IMR-90 (cell line): ENCODE data around the gene CEP104. TPM values are rescaled to one million over a fixed set of nuclear protein-coding genes. Genes with fewer than 3 reads are reported as not detected.

Experiments
- ATAC-seq: fragments of 200-7000 bp; cut with Tn5 transposase; 2 replicates; pipeline ENCODE4 v1.9.1; 2020; ENCODE audit warnings: low read depth, mild to moderate bottlenecking, moderate library complexity
- BruUV-seq: library from RNA; stranded (reverse); fragments of 400-500 nt; replicated peaks from 2 replicates; lab custom pipeline; 2021; lab: Mats Ljungman, UMichigan
- CTCF ChIA-PET: fragments of 300-600 bp; formaldehyde crosslinking; extraction: SDS; loops from one replicate; lab custom pipeline; 2021; ENCODE audit warnings: antibody characterized with exemption; lab: Yijun Ruan, JAX
- POLR2A ChIA-PET: fragments of 300-600 bp; sonication (Branson Sonifier 250); formaldehyde crosslinking; loops from one replicate; lab custom pipeline; 2022; ENCODE audit warnings: antibody characterized with exemption; ENCODE audit not compliant: unreplicated experiment; lab: Charles Lee
- DNase-seq: peaks from one replicate; pipeline ENCODE4 v3.0.0; 2013
- H2AFZ ChIP-seq: replicated peaks from 2 replicates; pipeline ENCODE3; 2013; ENCODE audit warnings: low read length, mild to moderate bottlenecking; ENCODE audit not compliant: poor library complexity
- H2AK5ac ChIP-seq: 2 replicates; pipeline ENCODE4 v1.6.1; 2013; ENCODE audit warnings: low read depth, low read length, inconsistent platforms
- H2AK9ac ChIP-seq: replicated peaks from 2 replicates; pipeline ENCODE3; 2013; ENCODE audit warnings: mild to moderate bottlenecking, low read depth, low read length, moderate library complexity; ENCODE audit not compliant: poor library complexity
- H2BK120ac ChIP-seq: 2 replicates; pipeline ENCODE4 v1.6.1; 2013; ENCODE audit warnings: low read depth, low read length, inconsistent platforms
- H2BK15ac ChIP-seq: 3 replicates; pipeline ENCODE4 v1.6.1; 2013; ENCODE audit warnings: low read depth, low read length, inconsistent platforms
- H2BK20ac ChIP-seq: 2 replicates; pipeline ENCODE4 v1.6.1; 2013; ENCODE audit warnings: low read depth, mild to moderate bottlenecking, inconsistent platforms, low read length, moderate library complexity
- H2BK5ac ChIP-seq: 2 replicates; pipeline ENCODE4 v1.6.1; 2013; ENCODE audit warnings: mild to moderate bottlenecking, low read depth, low read length, inconsistent platforms; ENCODE audit not compliant: poor library complexity, severe bottlenecking
- H3K14ac ChIP-seq: replicated peaks from 2 replicates; pipeline ENCODE4 v1.6.1; 2013; ENCODE audit warnings: low read depth, low read length, inconsistent platforms
- H3K18ac ChIP-seq: 2 replicates; pipeline ENCODE4 v1.6.1; 2013; ENCODE audit warnings: low read depth, low read length, control low read depth
- H3K23ac ChIP-seq: 2 replicates; pipeline ENCODE4 v1.6.1; 2013; ENCODE audit warnings: low read depth, low read length, inconsistent platforms
- H3K27ac ChIP-seq: 2 replicates; pipeline ENCODE4 v1.5.1; 2013; ENCODE audit warnings: mild to moderate bottlenecking, control low read depth, low read length; ENCODE audit not compliant: insufficient read depth
- H3K27me3 ChIP-seq: 2 replicates; pipeline ENCODE4 v1.6.1; 2013; ENCODE audit warnings: low read length; ENCODE audit not compliant: control insufficient read depth, insufficient read depth
- H3K36me3 ChIP-seq: 2 replicates; pipeline ENCODE4 v1.6.1; 2013; ENCODE audit warnings: low read length, mixed read lengths; ENCODE audit not compliant: control insufficient read depth, insufficient read depth
- H3K4ac ChIP-seq: 2 replicates; pipeline ENCODE4 v1.6.1; 2013; ENCODE audit warnings: low read depth, low read length, inconsistent platforms
- H3K4me1 ChIP-seq: 2 replicates; pipeline ENCODE4 v1.6.1; 2013; ENCODE audit warnings: low read length, mixed read lengths; ENCODE audit not compliant: control insufficient read depth, insufficient read depth
- H3K4me2 ChIP-seq: 2 replicates; pipeline ENCODE4 v1.6.1; 2013; ENCODE audit warnings: low read depth, mild to moderate bottlenecking, control low read depth, low read length, moderate library complexity
- H3K4me3 ChIP-seq: 2 replicates; pipeline ENCODE4 v1.5.1; 2013; ENCODE audit warnings: low read depth, mild to moderate bottlenecking, control low read depth, low read length, moderate library complexity; ENCODE audit not compliant: insufficient read depth
- H3K56ac ChIP-seq: 2 replicates; pipeline ENCODE4 v1.6.1; 2013; ENCODE audit warnings: low read length, inconsistent platforms; ENCODE audit not compliant: insufficient read depth; ENCODE audit errors: extremely low read depth
- H3K79me1 ChIP-seq, 2 experiments: 2 replicates each; pipeline ENCODE4 v1.6.1; 2013; ENCODE audit warnings: low read length in 2 of 2, inconsistent platforms in 1 of 2, low read depth in 1 of 2
- H3K9ac ChIP-seq: 2 replicates; pipeline ENCODE4 v1.6.1; 2013; ENCODE audit warnings: low read depth, low read length, control low read depth
- H3K9me1 ChIP-seq: 2 replicates; pipeline ENCODE4 v1.6.1; 2013; ENCODE audit warnings: low read length, inconsistent platforms; ENCODE audit not compliant: insufficient read depth
- H3K9me3 ChIP-seq: 2 replicates; pipeline ENCODE4 v1.6.1; 2013; ENCODE audit warnings: low read length; ENCODE audit not compliant: control insufficient read depth, insufficient read depth
- H4K20me1 ChIP-seq: 2 replicates; pipeline ENCODE4 v1.6.1; 2013; ENCODE audit warnings: low read length, inconsistent platforms; ENCODE audit not compliant: insufficient read depth
- H4K5ac ChIP-seq: 2 replicates; pipeline ENCODE4 v1.6.1; 2013; ENCODE audit warnings: mild to moderate bottlenecking, low read depth, low read length, control low read depth
- H4K8ac ChIP-seq, 2 experiments: 2 replicates each; pipeline ENCODE4 v1.6.1; 2013; ENCODE audit warnings: low read depth in 2 of 2, low read length in 2 of 2, control low read depth in 1 of 2, inconsistent platforms in 1 of 2
- H4K91ac ChIP-seq: 2 replicates; pipeline ENCODE4 v1.6.1; 2013; ENCODE audit warnings: low read depth, low read length, inconsistent platforms; ENCODE audit not compliant: insufficient read depth
- BHLHE40 ChIP-seq: fragments of 150-350 bp; IDR thresholded peaks from 2 replicates; pipeline ENCODE4 v1.6.1; 2016; ENCODE audit warnings: mild to moderate bottlenecking, low read depth, low read length
- CEBPB ChIP-seq: IDR thresholded peaks from 2 replicates; pipeline ENCODE4 v1.6.1; 2012; ENCODE audit warnings: low read depth, low read length, improper control_type of control experiment
- ELK1 ChIP-seq: fragments of 150-350 bp; IDR thresholded peaks from 2 replicates; pipeline ENCODE4 v1.6.1; 2016; ENCODE audit warnings: low read depth, mild to moderate bottlenecking, low read length, moderate library complexity, borderline replicate concordance
- FOS ChIP-seq: fragments of 150-350 bp; IDR thresholded peaks from 2 replicates; pipeline ENCODE4 v1.6.1; 2016; ENCODE audit warnings: low read depth, low read length
- MAFK ChIP-seq: IDR thresholded peaks from 2 replicates; pipeline ENCODE4 v1.6.1; 2012; ENCODE audit warnings: low read depth, low read length, improper control_type of control experiment
- MAZ ChIP-seq: IDR thresholded peaks from 2 replicates; pipeline ENCODE4 v1.6.1; 2012; ENCODE audit warnings: low read depth, mild to moderate bottlenecking, low read length, improper control_type of control experiment, moderate library complexity, borderline replicate concordance
- NFE2L2 ChIP-seq: fragments of 150-350 bp; IDR thresholded peaks from 2 replicates; pipeline ENCODE4 v1.6.1; 2016; ENCODE audit warnings: low read depth, mild to moderate bottlenecking, low read length
- POLR2A ChIP-seq: IDR thresholded peaks from 2 replicates; pipeline ENCODE4 v1.6.1; 2012; ENCODE audit warnings: mild to moderate bottlenecking, low read depth, low read length
- RAD21 ChIP-seq: IDR thresholded peaks from 2 replicates; pipeline ENCODE4 v1.6.1; 2012; ENCODE audit warnings: low read length, improper control_type of control experiment
- RCOR1 ChIP-seq: IDR thresholded peaks from 2 replicates; pipeline ENCODE4 v1.6.1; 2012; ENCODE audit warnings: mild to moderate bottlenecking, low read length, improper control_type of control experiment; ENCODE audit not compliant: insufficient replicate concordance
- SMC3 ChIP-seq: fragments of 150-350 bp; IDR thresholded peaks from 2 replicates; pipeline ENCODE4 v1.6.1; 2016; ENCODE audit warnings: low read depth, mild to moderate bottlenecking, antibody characterized with exemption, low read length, moderate library complexity
- USF2 ChIP-seq: fragments of 150-350 bp; IDR thresholded peaks from 2 replicates; pipeline ENCODE4 v1.6.1; 2017; ENCODE audit warnings: mild to moderate bottlenecking, antibody characterized with exemption, low read length, low read depth
- WGBS, 2 experiments: methylation state at CpG; one replicate each; pipeline versions ENCODE4 v1.1.5 to v1.1.7; 2013; ENCODE audit warnings: missing lambda C conversion rate in 2 of 2; ENCODE audit not compliant: insufficient read length in 1 of 2; ENCODE audit errors: extremely low coverage in 2 of 2; 5-methylcytosine and 5-hydroxymethylcytosine counted together
- dilution Hi-C: fragments of 300-500 bp; cut with HindIII; formaldehyde crosslinking; loops from one replicate; pipeline ENCODE4 v1.14.3; 2018; ENCODE audit warnings: low sequenced_read_pairs; ENCODE audit not compliant: unreplicated experiment
- in situ Hi-C: fragments of 300-500 bp; cut with MboI; formaldehyde crosslinking; loops from 3 replicates; pipeline ENCODE4 v1.14.3; 2019; ENCODE audit warnings: low sequenced_read_pairs, inconsistent platforms, mixed read lengths
- intact Hi-C: fragments of 100-400 bp; cut with micrococcal nuclease; formaldehyde crosslinking; loops from 2 replicates; pipeline ENCODE4 v1.10.0; 2022
- polyA plus RNA-seq, 3 experiments: library from polyadenylated mRNA; depleted of rRNA; stranded (reverse); fragments of >200 nt; gene quantifications; 2 replicates each; pipeline ENCODE4 v1.2.3, GENCODE V29; 2012; ENCODE audit warnings: low replicate concordance in 1 of 3
- total RNA-seq: library from RNA; depleted of rRNA; stranded (reverse); fragments of >200 nt; gene quantifications from 2 replicates; pipeline ENCODE4 v1.2.3, GENCODE V29; 2012

CEP104 gene
- total and polyA plus RNA-seq, 2 of the 4 experiments (the other 2 are of a cell fraction), result 14.3 to 17.5 TPM

GRCh38 chr1:3771108-3772026 is 85.6 kb downstream of the CEP104 start:
- no peak for DNase-seq
- Histone ChIP-seq H2AK5ac (no peak overlapping the region), H3K9me3 (no peaks in the 10 kb centered on the region), H3K27me3 (no peaks in the 10 kb centered on the region; the same call in 1 of the 2 replicates), H3K9me1 (peaks cover 4% of the 10 kb centered on the region; the same call in 1 of the 2 replicates), H2AFZ (peak overlapping the region; percentile 97), H3K36me3 (no peaks in the 10 kb centered on the region), H3K27ac (no peak overlapping the region; the same call in 1 of the 2 replicates), H4K8ac (peak overlapping the region; percentile 23 to 74; a peak in 2 of 4 replicates), H3K4me1 (peaks cover 18% of the 10 kb centered on the region), H3K79me1 (no peaks in the 10 kb centered on the region), H2AK9ac (peak overlapping the region; percentile 61), H4K20me1 (no peaks in the 10 kb centered on the region), H3K23ac (peak overlapping the region; percentile 59; the same call in 1 of the 2 replicates), H3K9ac (peak overlapping the region; percentile 73; the same call in 1 of the 2 replicates), H2BK20ac (no peak overlapping the region), H3K4me2 (peak overlapping the region; percentile 91), H2BK120ac (0 out of 2 replicates have a peak overlapping the region, but pooled peaks have one; percentile 8), H3K56ac (no peak overlapping the region), H3K18ac (no peak overlapping the region), H4K5ac (peak overlapping the region; percentile 51; the same call in 1 of the 2 replicates), H3K4ac (peak overlapping the region; percentile 35; the same call in 1 of the 2 replicates), H3K4me3 (peak overlapping the region; percentile 82), H4K91ac (no peak overlapping the region; the same call in 1 of the 2 replicates), H3K14ac (no peak overlapping the region), H2BK5ac (no peak overlapping the region), H2BK15ac (no peak overlapping the region)
- intact Hi-C loops (loop anchor here (2.0 kb wide), 1 partner anchor 25 kb away; no protein-coding TSS in a partner anchor), dilution Hi-C loops (no loop called here), in situ Hi-C loops (no loop called here)
- CTCF ChIA-PET, result no interaction called here
- BruUV-seq, result no TSS peak
- WGBS, 2 experiments, result 67% methylated on average over 10 of the region's 32 CpGs; no CpG with 5 or more reads in 1 of the 2 experiments
- POLR2A ChIA-PET, result no interaction called here
- ATAC-seq, result no peak
- no peak for TF ChIP-seq BHLHE40
- TF ChIP-seq RAD21, result no peak
- no peak for TF ChIP-seq USF2
- no peak for TF ChIP-seq MAZ
- no peak for TF ChIP-seq MAFK
- TF ChIP-seq CEBPB, result no peak
- no peak for TF ChIP-seq FOS
- TF ChIP-seq NFE2L2, result no peak
- TF ChIP-seq ELK1, result no peak
- TF ChIP-seq POLR2A, result no peak
- TF ChIP-seq RCOR1, result no peak
- no peak for TF ChIP-seq SMC3
